Activated CD8-positive, alpha-beta T cell treated with anti-CD3 and anti-CD28 coated beads, Interleukin-2, amount 10 ng/mL, durations not matched to agents 7 days and 5 days (primary cell): ENCODE results near the gene CACNA2D1. TPM values are rescaled to one million over a fixed set of nuclear protein-coding genes. Genes with fewer than 3 reads are reported as not detected.

Source experiments
- ATAC-seq: fragments of 150-1000 bp; cut with Tn5 transposase; one replicate; pipeline ENCODE4 v1.10.0; 2021; ENCODE audit warnings: moderate library complexity
- CTCF ChIA-PET: fragments of 350-600 bp; sonication (Branson Sonifier 250); formaldehyde crosslinking; loops from one replicate; lab custom pipeline; 2021; ENCODE audit warnings: antibody characterized with exemption; lab: Charles Lee
- POLR2A ChIA-PET: fragments of 350-600 bp; sonication (Branson Sonifier 250); formaldehyde crosslinking; loops from one replicate; lab custom pipeline; 2021; ENCODE audit warnings: antibody characterized with exemption; lab: Charles Lee
- DNase-seq: peaks from one replicate; pipeline ENCODE4 v3.0.0-alpha.2; 2020
- H3K27ac Mint-ChIP-seq: one replicate; pipeline ENCODE4 v1.8.0; 2021; ENCODE audit warnings: mild to moderate bottlenecking, mixed read lengths
- H3K27me3 Mint-ChIP-seq: one replicate; pipeline ENCODE4 v1.8.0; 2021; ENCODE audit warnings: low read depth, mixed read lengths
- H3K36me3 Mint-ChIP-seq: one replicate; pipeline ENCODE4 v1.8.0; 2021; ENCODE audit warnings: low read depth, mixed read lengths
- H3K4me1 Mint-ChIP-seq: one replicate; pipeline ENCODE4 v1.8.0; 2021; ENCODE audit warnings: low read depth, mixed read lengths
- H3K4me3 Mint-ChIP-seq: one replicate; pipeline ENCODE4 v1.8.0; 2021; ENCODE audit warnings: mild to moderate bottlenecking, mixed read lengths
- H3K9me3 Mint-ChIP-seq: one replicate; pipeline ENCODE4 v1.8.0; 2022; ENCODE audit warnings: mixed read lengths; ENCODE audit not compliant: insufficient read depth
- total RNA-seq, 2 experiments: library from RNA; stranded (reverse); gene quantifications; one replicate each; pipeline ENCODE4 v1.2.3, GENCODE V29; 2021

Gene CACNA2D1
- total RNA-seq, 2 experiments from 2014 or later: not detected

DNA sequence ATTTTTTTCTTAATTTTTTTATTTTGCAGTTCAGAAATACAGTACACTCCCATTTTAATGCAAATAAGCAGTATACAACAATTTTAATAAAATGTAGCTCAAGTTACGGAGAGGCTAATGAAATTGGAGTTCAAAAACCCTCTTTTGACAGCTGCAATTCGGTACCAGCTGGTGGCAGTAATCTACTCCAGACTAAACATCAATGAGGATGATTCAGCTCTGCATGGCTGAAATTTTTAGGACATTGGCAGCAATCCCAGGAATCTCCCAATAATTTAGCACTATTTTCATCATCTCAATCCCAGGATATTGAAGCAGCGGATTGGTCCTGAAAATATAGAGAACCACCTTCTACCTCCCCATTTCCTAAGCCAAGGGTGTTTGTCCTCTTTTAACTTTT is 278.8 kb downstream of the CACNA2D1 start:
- H3K36me3 Mint-ChIP-seq: no peaks in the 10 kb centered on the region
- H3K9me3 Mint-ChIP-seq: no peaks in the 10 kb centered on the region
- no peak for DNase-seq
- H3K27ac Mint-ChIP-seq: no peak overlapping the region
- no peak overlapping the region for H3K4me3 Mint-ChIP-seq
- ChIA-PET CTCF (no interaction called here), POLR2A (no interaction called here)
- no peaks in the 10 kb centered on the region for H3K27me3 Mint-ChIP-seq
- ATAC-seq: no peak
- no peaks in the 10 kb centered on the region for H3K4me1 Mint-ChIP-seq

DNA sequence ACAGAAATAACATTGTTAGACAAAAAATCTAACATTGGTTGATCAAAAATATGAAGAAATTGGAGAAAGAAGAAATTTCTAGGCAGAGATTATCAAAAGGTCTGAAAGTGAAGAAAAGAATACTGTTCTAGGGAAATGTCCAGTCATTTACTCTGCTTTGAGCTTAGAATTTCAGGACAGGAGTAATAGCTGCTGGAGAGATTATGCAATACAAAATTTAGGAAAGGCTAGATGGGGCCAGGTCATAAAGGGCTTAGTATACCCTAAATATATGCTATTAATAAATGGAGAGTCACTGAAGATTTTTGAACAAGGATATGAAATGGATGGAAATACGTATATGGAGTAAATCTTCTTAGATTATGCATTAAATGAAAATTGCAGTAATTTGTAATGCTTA is 279.2 kb downstream of the CACNA2D1 start:
- ATAC-seq: no peak
- Mint-ChIP-seq H3K4me1 (no peaks in the 10 kb centered on the region), H3K36me3 (no peaks in the 10 kb centered on the region), H3K4me3 (no peak overlapping the region), H3K27ac (no peak overlapping the region), H3K27me3 (no peaks in the 10 kb centered on the region), H3K9me3 (no peaks in the 10 kb centered on the region)
- no peak for DNase-seq
- ChIA-PET CTCF (no interaction called here), POLR2A (no interaction called here)

DNA sequence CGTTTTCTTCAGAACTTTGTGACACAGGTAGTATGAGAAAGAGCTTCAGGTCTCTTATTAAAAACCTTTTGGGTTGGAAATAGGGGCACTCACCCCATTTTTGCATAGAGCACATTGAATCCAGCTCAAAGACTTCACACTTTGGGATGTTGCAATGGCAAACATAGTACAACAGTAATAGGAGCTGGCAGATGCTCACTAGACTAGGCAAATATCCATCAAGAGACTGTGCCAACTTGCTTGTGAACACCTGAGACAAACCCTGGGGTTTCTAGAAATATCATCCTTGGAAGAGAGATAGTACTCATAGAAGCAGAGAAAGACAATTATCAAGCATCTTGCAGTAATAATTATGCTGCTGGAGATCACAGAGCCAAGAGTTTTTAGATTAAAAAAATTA is 280.0 kb downstream of the CACNA2D1 start:
- DNase-seq: no peak
- Mint-ChIP-seq H3K4me3 (no peak overlapping the region), H3K9me3 (no peaks in the 10 kb centered on the region), H3K36me3 (no peaks in the 10 kb centered on the region), H3K4me1 (no peaks in the 10 kb centered on the region), H3K27ac (no peak overlapping the region), H3K27me3 (no peaks in the 10 kb centered on the region)
- POLR2A ChIA-PET: no interaction called here
- no peak for ATAC-seq
- CTCF ChIA-PET: no interaction called here

DNA sequence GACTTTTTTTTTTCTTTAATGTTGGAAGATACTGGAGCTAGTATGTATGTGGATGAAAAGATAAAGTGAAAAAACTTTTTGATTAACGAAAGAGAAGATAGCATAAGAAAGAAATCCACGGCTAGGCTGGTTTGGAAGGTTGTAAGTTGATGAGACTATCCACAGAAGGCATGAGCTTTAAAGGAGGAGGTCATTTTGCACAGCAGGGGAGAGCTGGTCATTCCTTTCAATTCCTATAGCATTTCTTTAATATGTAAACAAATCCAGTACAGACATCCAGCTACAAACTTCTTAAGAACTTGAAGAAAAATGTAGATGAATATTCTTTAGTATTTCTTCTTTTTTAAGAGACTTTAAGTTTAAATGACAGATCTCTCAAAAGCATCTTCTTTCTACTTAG is 281.3 kb downstream of the CACNA2D1 start:
- H3K36me3 Mint-ChIP-seq: no peaks in the 10 kb centered on the region
- no peak overlapping the region for H3K27ac Mint-ChIP-seq
- DNase-seq (no peak), ATAC-seq (no peak)
- H3K4me3 Mint-ChIP-seq: no peak overlapping the region
- CTCF ChIA-PET: no interaction called here
- no peaks in the 10 kb centered on the region for H3K9me3 Mint-ChIP-seq
- no peaks in the 10 kb centered on the region for H3K4me1 Mint-ChIP-seq
- H3K27me3 Mint-ChIP-seq: no peaks in the 10 kb centered on the region
- POLR2A ChIA-PET: no interaction called here

DNA sequence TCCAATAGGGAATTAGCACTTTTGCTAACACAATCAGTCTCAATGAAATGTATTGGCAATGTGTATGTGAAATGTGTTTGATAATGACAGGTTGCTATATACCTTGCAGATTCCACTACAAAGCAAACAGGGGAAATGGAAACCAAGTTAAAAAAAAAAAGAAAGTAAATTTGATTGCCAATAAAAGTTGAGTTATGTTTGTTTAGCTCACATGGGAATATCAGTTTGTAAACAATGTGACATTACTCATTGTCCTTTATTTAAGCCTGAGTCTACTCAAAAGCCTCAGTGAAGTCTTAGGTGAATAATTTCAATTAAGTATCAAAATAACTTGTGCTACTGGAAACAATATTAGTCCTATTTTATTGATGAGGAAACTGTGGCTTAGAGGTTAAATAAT is 285.2 kb downstream of the CACNA2D1 start:
- ChIA-PET CTCF (no interaction called here), POLR2A (no interaction called here)
- Mint-ChIP-seq H3K9me3 (no peaks in the 10 kb centered on the region), H3K27me3 (no peaks in the 10 kb centered on the region), H3K36me3 (no peaks in the 10 kb centered on the region), H3K27ac (no peak overlapping the region), H3K4me1 (no peaks in the 10 kb centered on the region), H3K4me3 (no peak overlapping the region)
- DNase-seq (no peak), ATAC-seq (no peak)

DNA sequence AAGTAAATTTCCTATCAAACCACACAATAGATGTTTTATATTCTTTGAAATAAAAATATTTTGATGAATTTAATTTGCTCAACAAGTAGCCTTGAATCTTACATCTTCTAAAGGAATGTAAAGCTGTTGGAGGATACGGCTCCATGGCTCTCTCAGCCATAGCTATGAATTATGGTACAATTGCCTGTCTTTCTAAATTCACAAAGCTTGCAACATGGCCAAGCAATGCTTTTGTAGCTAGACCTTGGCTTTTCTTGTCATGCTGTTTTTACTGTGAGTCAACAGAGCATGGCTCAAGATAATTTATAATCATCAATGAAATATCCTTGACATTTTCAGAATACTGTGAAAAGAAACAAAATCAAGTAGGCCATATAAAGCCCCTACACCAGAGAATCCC is 286.7 kb downstream of the CACNA2D1 start:
- DNase-seq (no peak), ATAC-seq (no peak)
- H3K4me3 Mint-ChIP-seq: no peak overlapping the region
- H3K27me3 Mint-ChIP-seq: no peaks in the 10 kb centered on the region
- H3K4me1 Mint-ChIP-seq: no peaks in the 10 kb centered on the region
- no peaks in the 10 kb centered on the region for H3K9me3 Mint-ChIP-seq
- no peaks in the 10 kb centered on the region for H3K36me3 Mint-ChIP-seq
- H3K27ac Mint-ChIP-seq: no peak overlapping the region
- CTCF ChIA-PET: no interaction called here
- POLR2A ChIA-PET: no interaction called here

DNA sequence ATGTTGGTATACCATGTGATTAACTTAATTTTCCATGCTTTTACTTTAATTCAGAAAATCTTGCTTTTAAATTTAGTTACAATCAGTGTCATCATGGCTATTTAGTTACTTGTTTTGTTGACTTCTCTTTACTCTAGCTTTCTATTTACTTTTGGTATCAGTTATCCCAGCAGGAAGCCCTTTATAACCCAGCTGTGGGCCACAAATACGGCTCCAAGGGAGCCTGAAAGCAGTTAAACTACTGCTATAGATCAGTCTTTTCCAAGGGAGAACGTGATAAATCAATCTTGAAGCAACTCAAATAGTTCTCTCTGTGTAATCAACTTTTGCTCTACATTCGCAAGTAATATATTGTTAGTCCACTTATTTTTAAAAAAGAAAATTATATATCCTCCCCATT is 287.4 kb downstream of the CACNA2D1 start:
- ChIA-PET CTCF (no interaction called here), POLR2A (no interaction called here)
- Mint-ChIP-seq H3K36me3 (no peaks in the 10 kb centered on the region), H3K27me3 (no peaks in the 10 kb centered on the region), H3K4me1 (no peaks in the 10 kb centered on the region), H3K27ac (no peak overlapping the region), H3K9me3 (no peaks in the 10 kb centered on the region), H3K4me3 (no peak overlapping the region)
- DNase-seq (no peak), ATAC-seq (no peak)

DNA sequence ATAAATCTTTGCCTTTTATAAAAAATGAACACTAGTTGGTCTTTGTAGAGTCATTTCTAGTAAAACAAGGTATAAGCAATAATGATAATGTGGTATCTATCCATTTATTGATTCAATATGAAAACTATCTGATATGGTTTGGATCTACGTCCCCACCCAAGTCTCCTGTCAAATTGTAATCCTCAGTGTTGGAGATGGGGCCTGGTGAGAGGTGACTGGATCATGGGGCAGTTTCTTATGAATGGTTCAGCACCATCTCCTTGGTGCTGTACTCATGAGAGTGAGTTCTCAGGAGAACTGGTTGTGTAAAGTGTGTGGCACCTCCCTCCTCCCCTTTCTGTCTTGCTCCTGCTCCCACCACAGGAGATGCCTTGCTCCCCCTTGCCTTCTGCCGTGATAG is 288.8 kb downstream of the CACNA2D1 start:
- H3K4me3 Mint-ChIP-seq: no peak overlapping the region
- H3K4me1 Mint-ChIP-seq: no peaks in the 10 kb centered on the region
- DNase-seq: no peak
- H3K27me3 Mint-ChIP-seq: no peaks in the 10 kb centered on the region
- ATAC-seq: no peak
- CTCF ChIA-PET: no interaction called here
- H3K27ac Mint-ChIP-seq: no peak overlapping the region
- no peaks in the 10 kb centered on the region for H3K36me3 Mint-ChIP-seq
- no peaks in the 10 kb centered on the region for H3K9me3 Mint-ChIP-seq
- POLR2A ChIA-PET: no interaction called here

DNA sequence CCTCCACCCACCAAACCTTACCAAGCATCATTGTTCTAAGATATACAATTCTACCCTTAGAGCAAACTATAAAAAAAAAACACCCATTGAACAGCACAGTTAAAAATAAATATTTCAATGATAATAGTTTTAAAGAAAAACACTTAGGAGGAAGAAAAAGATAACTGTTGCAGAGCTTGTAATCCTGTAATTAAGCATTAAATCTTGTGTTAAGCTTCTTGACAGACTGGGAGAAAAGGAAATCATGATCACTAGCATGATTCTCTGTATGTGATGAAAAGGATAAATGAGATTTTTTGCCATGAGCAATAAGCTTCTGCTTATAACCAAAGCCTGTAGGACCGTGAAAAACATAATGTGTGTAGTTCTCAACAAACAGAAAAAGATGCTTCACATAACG is 289.8 kb downstream of the CACNA2D1 start:
- H3K9me3 Mint-ChIP-seq: no peaks in the 10 kb centered on the region
- ATAC-seq: no peak
- H3K27ac Mint-ChIP-seq: no peak overlapping the region
- DNase-seq: no peak
- no peaks in the 10 kb centered on the region for H3K4me1 Mint-ChIP-seq
- H3K27me3 Mint-ChIP-seq: no peaks in the 10 kb centered on the region
- no peaks in the 10 kb centered on the region for H3K36me3 Mint-ChIP-seq
- CTCF ChIA-PET: no interaction called here
- H3K4me3 Mint-ChIP-seq: no peak overlapping the region
- POLR2A ChIA-PET: no interaction called here

DNA sequence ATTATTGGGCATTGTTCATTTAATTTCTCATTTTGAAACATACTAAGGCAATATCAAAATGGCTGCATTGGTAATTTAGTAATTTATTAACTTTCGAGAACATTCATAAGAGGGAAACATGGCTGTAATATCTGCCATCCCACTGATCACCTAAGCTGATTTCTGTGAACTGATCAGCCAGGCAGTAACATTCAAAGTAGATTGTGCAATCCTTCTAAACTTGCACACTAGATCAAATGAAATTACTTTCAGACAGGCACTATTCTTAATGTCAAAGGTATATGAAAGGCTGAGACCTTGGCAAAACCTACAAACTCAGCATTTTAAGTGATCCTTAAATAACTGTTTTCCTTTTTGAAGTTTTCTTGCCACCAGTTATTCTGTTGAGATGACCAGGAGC is 290.7 kb downstream of the CACNA2D1 start:
- ATAC-seq (no peak), DNase-seq (no peak)
- Mint-ChIP-seq H3K36me3 (no peaks in the 10 kb centered on the region), H3K27ac (no peak overlapping the region), H3K27me3 (no peaks in the 10 kb centered on the region), H3K9me3 (no peaks in the 10 kb centered on the region), H3K4me3 (no peak overlapping the region), H3K4me1 (no peaks in the 10 kb centered on the region)
- ChIA-PET POLR2A (no interaction called here), CTCF (no interaction called here)

DNA sequence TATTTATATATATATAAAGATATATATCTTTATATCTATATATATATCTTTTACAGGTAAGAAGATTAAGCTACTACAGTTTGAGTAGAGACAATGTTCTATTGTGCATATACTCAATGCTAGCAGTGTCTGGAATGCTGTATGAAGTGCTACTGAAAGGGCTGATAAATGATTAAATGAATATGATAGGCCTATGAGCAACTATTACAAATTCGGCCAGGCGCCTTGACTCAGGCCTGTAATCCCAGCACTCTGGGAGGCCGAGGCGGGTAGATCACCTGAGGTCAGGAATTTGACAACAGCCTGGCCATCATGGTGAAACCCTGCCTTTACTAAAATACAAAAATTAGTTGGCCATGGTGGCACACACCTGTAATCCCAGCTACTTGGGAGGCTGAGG is 297.1 kb downstream of the CACNA2D1 start:
- H3K9me3 Mint-ChIP-seq: no peaks in the 10 kb centered on the region
- no peaks in the 10 kb centered on the region for H3K4me1 Mint-ChIP-seq
- H3K27ac Mint-ChIP-seq: no peak overlapping the region
- H3K27me3 Mint-ChIP-seq: no peaks in the 10 kb centered on the region
- ATAC-seq: no peak
- no peak for DNase-seq
- ChIA-PET CTCF (no interaction called here), POLR2A (no interaction called here)
- H3K36me3 Mint-ChIP-seq: no peaks in the 10 kb centered on the region
- no peak overlapping the region for H3K4me3 Mint-ChIP-seq

DNA sequence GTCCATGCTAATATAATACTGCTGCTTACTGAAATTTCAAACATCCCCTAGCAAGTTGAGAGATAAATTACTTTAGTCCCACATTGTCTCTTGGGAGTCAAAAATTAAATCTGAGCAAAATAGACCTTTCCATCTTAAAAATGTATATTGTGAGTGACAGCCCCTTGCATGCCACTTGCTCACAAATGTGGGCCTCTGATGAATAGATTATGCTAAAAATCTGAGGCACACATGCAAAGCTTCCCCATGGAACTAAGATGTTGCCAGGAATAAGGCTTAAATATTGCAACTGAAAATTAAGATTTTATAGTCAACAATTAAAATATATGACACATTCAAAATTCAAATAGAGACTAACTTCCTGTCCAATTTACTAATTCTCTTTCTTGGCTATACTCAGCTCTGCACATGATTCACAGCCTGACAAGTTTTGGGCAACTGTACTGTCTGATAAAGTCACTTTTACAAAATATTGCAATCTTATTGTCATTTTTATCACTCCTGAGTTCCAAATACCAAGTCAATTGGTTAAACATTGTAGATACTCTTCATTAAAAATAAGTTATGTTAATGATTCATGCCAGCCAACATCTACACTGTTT is 301.2 kb downstream of the CACNA2D1 start:
- no peak overlapping the region for H3K4me3 Mint-ChIP-seq
- no peaks in the 10 kb centered on the region for H3K27me3 Mint-ChIP-seq
- no peaks in the 10 kb centered on the region for H3K36me3 Mint-ChIP-seq
- ChIA-PET POLR2A (no interaction called here), CTCF (no interaction called here)
- no peaks in the 10 kb centered on the region for H3K4me1 Mint-ChIP-seq
- DNase-seq (no peak), ATAC-seq (no peak)
- no peaks in the 10 kb centered on the region for H3K9me3 Mint-ChIP-seq
- H3K27ac Mint-ChIP-seq: no peak overlapping the region

DNA sequence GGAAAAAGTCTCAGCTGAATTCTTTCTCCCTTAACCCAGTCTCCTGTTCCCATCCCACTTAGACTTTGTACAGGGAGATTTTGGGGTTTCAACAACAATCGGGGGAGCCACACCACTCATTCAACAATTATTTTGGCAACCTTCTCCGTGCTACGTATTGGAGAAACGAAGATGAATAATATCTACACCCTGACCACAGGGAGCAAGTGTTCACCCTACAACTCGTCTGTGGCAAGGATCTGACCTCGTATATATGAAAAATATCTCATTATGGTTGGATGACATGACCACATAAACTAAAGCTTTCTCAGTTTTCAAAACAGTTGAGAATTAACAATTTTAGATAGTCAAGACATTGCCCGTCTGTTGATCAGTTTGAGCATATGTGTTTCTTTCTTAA is 302.1 kb downstream of the CACNA2D1 start:
- POLR2A ChIA-PET: no interaction called here
- no peaks in the 10 kb centered on the region for H3K4me1 Mint-ChIP-seq
- H3K27ac Mint-ChIP-seq: no peak overlapping the region
- ATAC-seq: no peak
- H3K4me3 Mint-ChIP-seq: no peak overlapping the region
- no peaks in the 10 kb centered on the region for H3K27me3 Mint-ChIP-seq
- CTCF ChIA-PET: no interaction called here
- H3K9me3 Mint-ChIP-seq: no peaks in the 10 kb centered on the region
- no peak for DNase-seq
- H3K36me3 Mint-ChIP-seq: no peaks in the 10 kb centered on the region
